ENCODE measurements around the gene THYN1. TPM values are rescaled to one million over a fixed set of nuclear protein-coding genes. Genes with fewer than 3 reads are reported as not detected.
A peak's percentile ranks its signal among the peaks of the same experiment; 100 is the strongest.
"Not testable (repeated sequence)": the region's sequence is repeated elsewhere in the genome, so short reads cannot be mapped to it uniquely, and the experiment has no call there.

THYN1 gene
- polyA plus RNA-seq, 3 donors from 2014 or later = 92.7 to 116 (median 106) TPM

GRCh38 chr11:134267966-134268365 is 14.8 kb upstream of the THYN1 start:
- Mint-ChIP-seq H3K9me3 (no peaks in the 10 kb centered on the region), H3K36me3 (peaks cover 0 to 1% (median 0%) of the 10 kb centered on the region in 3 donors), H3K27me3 (ENCODE audit: low read depth in 3 of 3) (peaks cover 5 to 16% (median 12%) of the 10 kb centered on the region in 3 donors), H3K4me1 (peaks cover 12 to 15% of the 10 kb centered on the region in 2 donors), H3K4me3 (no peak overlapping the region), H3K27ac (no peak overlapping the region)
- no peak for DNase-seq

DNA sequence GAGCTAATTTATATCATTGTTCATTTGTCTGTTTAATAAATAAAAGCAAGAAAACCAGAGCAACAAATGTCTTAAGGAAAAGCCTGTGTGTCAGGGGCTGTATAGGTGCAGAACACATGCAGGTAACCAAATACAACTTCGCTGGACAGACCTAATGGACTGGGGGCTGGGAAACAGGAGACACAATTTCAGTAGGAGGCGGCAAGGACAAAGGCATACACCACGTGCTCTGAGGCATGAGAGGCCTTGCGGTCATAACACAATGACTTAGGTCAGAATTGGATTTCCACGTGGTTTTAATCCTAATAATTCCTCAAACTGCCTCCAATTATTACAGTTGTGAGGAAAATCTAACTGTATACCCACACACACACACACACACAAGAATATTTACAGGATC is 14.3 kb upstream of the THYN1 start:
- peaks cover 0 to 6% (median 0%) of the 10 kb centered on the region in 3 donors for H3K36me3 Mint-ChIP-seq
- H3K9me3 Mint-ChIP-seq = no peaks in the 10 kb centered on the region
- peaks cover 5 to 16% (median 9%) of the 10 kb centered on the region in 3 donors for H3K27me3 Mint-ChIP-seq (ENCODE audit: low read depth in 3 of 3)
- H3K27ac Mint-ChIP-seq = no peak overlapping the region
- no peak overlapping the region for H3K4me3 Mint-ChIP-seq
- peaks cover 12 to 15% of the 10 kb centered on the region in 2 donors for H3K4me1 Mint-ChIP-seq
- DNase-seq = no peak

DNA sequence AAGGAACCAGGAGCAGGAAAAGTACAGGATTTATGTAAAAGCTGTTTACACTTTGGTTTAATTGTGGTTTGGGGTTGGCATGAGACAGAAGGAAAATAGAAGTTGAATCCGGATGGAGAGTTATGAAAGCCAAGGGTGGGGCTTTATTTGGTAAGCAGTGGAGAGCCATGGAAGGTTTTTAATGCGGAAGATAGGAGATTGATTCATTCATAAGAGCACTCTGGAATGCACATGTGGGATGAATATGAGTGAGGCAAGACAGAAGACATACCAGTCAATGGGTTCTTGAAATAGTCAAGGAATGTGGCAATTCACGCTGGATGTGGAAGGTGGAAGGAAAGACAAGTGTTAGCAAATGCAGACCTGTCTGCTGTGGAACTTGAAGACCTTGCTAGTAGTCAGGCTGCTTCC is 13.7 kb upstream of the THYN1 start:
- H3K4me1 Mint-ChIP-seq = peaks cover 12 to 15% of the 10 kb centered on the region in 2 donors
- no peak overlapping the region for H3K4me3 Mint-ChIP-seq
- peaks cover 5 to 13% (median 7%) of the 10 kb centered on the region in 3 donors for H3K27me3 Mint-ChIP-seq (ENCODE audit: low read depth in 3 of 3)
- H3K36me3 Mint-ChIP-seq = peaks cover 0 to 10% (median 0%) of the 10 kb centered on the region in 3 donors
- no peak overlapping the region for H3K27ac Mint-ChIP-seq
- H3K9me3 Mint-ChIP-seq = no peaks in the 10 kb centered on the region
- no peak for DNase-seq

DNA sequence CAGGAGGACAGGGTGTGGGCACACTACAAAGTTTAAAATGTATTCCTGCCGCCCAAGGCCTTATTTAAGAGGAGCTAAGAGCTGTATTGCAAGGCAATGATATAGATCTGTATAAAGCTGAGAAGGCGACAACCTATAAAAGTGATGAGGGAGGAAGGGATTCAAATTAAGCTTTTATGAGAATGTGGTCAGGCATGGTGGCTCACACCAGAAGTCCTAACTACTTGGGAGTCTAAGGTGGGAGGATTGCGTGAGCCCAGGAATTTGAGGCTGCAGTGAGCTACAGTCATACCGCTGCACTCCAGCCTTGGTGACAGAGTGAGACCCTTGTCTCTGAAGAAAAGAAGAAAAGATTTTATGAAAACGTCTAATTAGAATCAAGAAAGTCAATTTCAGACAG is 13.3 kb upstream of the THYN1 start:
- Mint-ChIP-seq H3K36me3 (peaks cover 0 to 10% (median 0%) of the 10 kb centered on the region in 3 donors), H3K4me1 (peaks cover 12 to 15% of the 10 kb centered on the region in 2 donors), H3K27me3 (ENCODE audit: low read depth in 3 of 3) (peaks cover 3 to 11% (median 7%) of the 10 kb centered on the region in 3 donors), H3K27ac (peak overlapping the region in 1 of 6 donors; percentile 60), H3K9me3 (no peaks in the 10 kb centered on the region), H3K4me3 (no peak overlapping the region)
- DNase-seq = no peak

GRCh38 chr11:134264966-134265764 is 12.0 kb upstream of the THYN1 start:
- no peak overlapping the region for H3K27ac Mint-ChIP-seq
- H3K4me1 Mint-ChIP-seq = peaks cover 5 to 7% of the 10 kb centered on the region in 2 donors
- no peak overlapping the region for H3K4me3 Mint-ChIP-seq
- H3K9me3 Mint-ChIP-seq = no peaks in the 10 kb centered on the region
- peaks cover 0 to 8% (median 0%) of the 10 kb centered on the region in 3 donors for H3K27me3 Mint-ChIP-seq (ENCODE audit: low read depth in 3 of 3)
- peaks cover 3 to 16% (median 5%) of the 10 kb centered on the region in 3 donors for H3K36me3 Mint-ChIP-seq
- no peak for DNase-seq

GRCh38 chr11:134261626-134262488 is 8.7 kb upstream of the THYN1 start:
- Mint-ChIP-seq H3K9me3 (no peaks in the 10 kb centered on the region), H3K4me3 (no peak overlapping the region), H3K36me3 (peaks cover 10 to 35% (median 14%) of the 10 kb centered on the region in 3 donors), H3K27me3 (ENCODE audit: low read depth in 3 of 3) (peaks cover 0 to 3% (median 0%) of the 10 kb centered on the region in 3 donors), H3K27ac (no peak overlapping the region), H3K4me1 (no peaks in the 10 kb centered on the region)
- no peak for DNase-seq

- peaks cover 0 to 2% of the 10 kb centered on the region in 2 donors for H3K4me1 Mint-ChIP-seq
- H3K9me3 Mint-ChIP-seq = no peaks in the 10 kb centered on the region
- no peak overlapping the region for H3K27ac Mint-ChIP-seq
- H3K36me3 Mint-ChIP-seq = peaks cover 10 to 35% (median 14%) of the 10 kb centered on the region in 3 donors
- no peak for DNase-seq
- no peak overlapping the region for H3K4me3 Mint-ChIP-seq
- peaks cover 0 to 3% (median 0%) of the 10 kb centered on the region in 3 donors for H3K27me3 Mint-ChIP-seq (ENCODE audit: low read depth in 3 of 3)
These were observed 7.8 kb upstream of the THYN1 start for GRCh38 chr11:134260983-134261382.

- no peaks in the 10 kb centered on the region for H3K9me3 Mint-ChIP-seq
- DNase-seq = no peak
- H3K27me3 Mint-ChIP-seq (ENCODE audit: low read depth in 3 of 3) = peaks cover 0 to 4% (median 0%) of the 10 kb centered on the region in 3 donors
- H3K4me3 Mint-ChIP-seq = no peak overlapping the region
- H3K36me3 Mint-ChIP-seq = peaks cover 10 to 35% (median 14%) of the 10 kb centered on the region in 3 donors
- H3K27ac Mint-ChIP-seq = no peak overlapping the region
- peaks cover 0 to 7% of the 10 kb centered on the region in 2 donors for H3K4me1 Mint-ChIP-seq
These were observed 7.4 kb upstream of the THYN1 start for GRCh38 chr11:134260503-134260902.

DNA sequence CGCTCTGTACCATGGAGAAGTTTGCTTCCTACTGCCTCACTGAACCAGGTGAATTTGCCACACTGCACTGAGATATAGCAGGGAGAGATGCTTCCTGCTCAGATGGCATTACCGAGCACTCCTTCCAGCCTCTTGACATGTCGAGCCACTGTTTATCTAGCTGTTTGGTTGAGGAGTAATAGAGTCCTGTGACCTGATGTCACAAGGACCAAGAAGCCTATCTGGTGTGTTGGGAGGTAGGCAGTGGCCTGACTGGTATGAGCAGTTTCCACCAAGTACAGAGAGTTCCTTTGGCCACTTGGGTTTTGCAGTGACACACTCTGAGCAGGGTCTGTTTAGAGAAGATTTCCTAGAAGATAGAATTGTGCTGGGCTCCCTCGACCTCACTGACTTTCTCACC is 5.4 kb upstream of the THYN1 start:
- Mint-ChIP-seq H3K27me3 (ENCODE audit: low read depth in 3 of 3) (peaks cover 0 to 2% (median 0%) of the 10 kb centered on the region in 3 donors), H3K9me3 (no peaks in the 10 kb centered on the region), H3K27ac (peak overlapping the region in 1 of 6 donors; percentile 2), H3K4me3 (no peak overlapping the region), H3K36me3 (peaks cover 10 to 35% (median 14%) of the 10 kb centered on the region in 3 donors), H3K4me1 (peaks cover 6 to 24% of the 10 kb centered on the region in 2 donors)
- DNase-seq = no peak

DNA sequence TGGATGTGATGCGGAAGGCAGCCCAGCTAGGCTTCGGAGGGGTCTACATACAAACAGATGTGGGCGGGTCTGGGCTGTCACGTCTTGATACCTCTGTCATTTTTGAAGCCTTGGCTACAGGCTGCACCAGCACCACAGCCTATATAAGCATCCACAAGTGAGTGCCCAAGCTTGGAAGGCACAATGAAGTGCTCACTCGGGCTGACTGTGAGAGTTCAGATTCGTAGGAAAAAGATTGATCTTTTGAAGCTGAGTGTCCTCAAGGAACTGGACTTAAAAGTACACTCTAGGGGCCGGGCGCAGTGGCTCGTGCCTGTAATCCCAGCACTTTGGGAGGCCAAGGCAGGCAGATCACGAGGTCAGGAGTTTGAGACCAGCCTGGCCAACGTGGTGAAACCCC is 3.9 kb upstream of the THYN1 start:
- peak overlapping the region in 1 of 6 donors; percentile 64 for H3K27ac Mint-ChIP-seq
- H3K4me3 Mint-ChIP-seq = no peak overlapping the region
- DNase-seq = no peak
- peaks cover 10 to 27% (median 14%) of the 10 kb centered on the region in 3 donors for H3K36me3 Mint-ChIP-seq
- no peaks in the 10 kb centered on the region for H3K9me3 Mint-ChIP-seq
- H3K27me3 Mint-ChIP-seq (ENCODE audit: low read depth in 3 of 3) = peaks cover 0 to 1% (median 0%) of the 10 kb centered on the region in 3 donors
- peaks cover 17 to 36% of the 10 kb centered on the region in 2 donors for H3K4me1 Mint-ChIP-seq

GRCh38 chr11:134255184-134255561 is 2.0 kb upstream of the THYN1 start:
- not testable (repeated sequence) for H3K9me3 Mint-ChIP-seq; H3K27me3 Mint-ChIP-seq (ENCODE audit: low read depth in 3 of 3); DNase-seq; H3K27ac Mint-ChIP-seq
- Mint-ChIP-seq H3K4me3 (peak overlapping the region in 3 of 5 donors; percentile 29 to 96 (median 90)), H3K4me1 (peaks cover 23 to 43% of the 10 kb centered on the region in 2 donors), H3K36me3 (peaks cover 7 to 19% (median 9%) of the 10 kb centered on the region in 3 donors)

- Mint-ChIP-seq H3K4me1 (peaks cover 23 to 43% of the 10 kb centered on the region in 2 donors), H3K27ac (peak overlapping the region in 4 of 6 donors; percentile 41 to 81 (median 60)), H3K4me3 (peak overlapping the region; percentile 78 to 98 (median 96)), H3K36me3 (peaks cover 7 to 13% (median 9%) of the 10 kb centered on the region in 3 donors), H3K27me3 (ENCODE audit: low read depth in 3 of 3) (peaks cover 0 to 1% (median 0%) of the 10 kb centered on the region in 3 donors), H3K9me3 (no peaks in the 10 kb centered on the region)
- DNase-seq = no peak
These were observed 1.5 kb upstream of the THYN1 start for GRCh38 chr11:134254433-134255183.

Measured in immature natural killer cell (primary cell).